ENCODE results near the gene PLA1A.

DNA sequence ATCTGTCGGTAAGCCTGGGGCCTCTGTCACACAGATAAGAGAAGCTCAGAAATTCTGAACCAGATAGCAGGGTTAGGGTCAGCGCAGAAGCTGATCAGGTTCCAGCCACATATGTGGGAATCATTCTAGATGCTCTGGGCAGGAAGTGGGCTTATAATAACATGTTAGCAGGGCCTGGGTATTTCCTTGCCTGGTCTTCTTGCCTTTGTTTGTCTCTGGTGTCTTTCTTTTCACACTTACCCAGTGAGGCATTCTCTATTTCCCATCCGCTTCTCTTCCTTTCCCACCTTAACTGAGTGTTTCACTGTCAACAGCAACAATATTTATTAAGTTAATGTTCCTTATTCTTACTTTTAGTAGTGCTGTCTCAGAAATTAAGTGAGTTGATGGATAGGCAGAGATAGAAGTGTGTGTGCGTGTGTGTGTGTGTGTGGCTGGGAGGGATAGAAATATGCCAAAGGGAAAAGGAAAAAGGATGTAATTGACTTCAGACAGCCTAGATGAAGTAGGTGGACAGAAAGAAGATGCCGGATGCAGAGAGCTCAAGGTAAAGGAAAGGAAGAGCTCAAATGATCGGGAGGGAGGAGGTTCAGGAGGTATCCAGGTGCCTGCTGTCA lies 2.0 kb downstream of the PLA1A start:
- TF ChIP-seq, protein P1, sequence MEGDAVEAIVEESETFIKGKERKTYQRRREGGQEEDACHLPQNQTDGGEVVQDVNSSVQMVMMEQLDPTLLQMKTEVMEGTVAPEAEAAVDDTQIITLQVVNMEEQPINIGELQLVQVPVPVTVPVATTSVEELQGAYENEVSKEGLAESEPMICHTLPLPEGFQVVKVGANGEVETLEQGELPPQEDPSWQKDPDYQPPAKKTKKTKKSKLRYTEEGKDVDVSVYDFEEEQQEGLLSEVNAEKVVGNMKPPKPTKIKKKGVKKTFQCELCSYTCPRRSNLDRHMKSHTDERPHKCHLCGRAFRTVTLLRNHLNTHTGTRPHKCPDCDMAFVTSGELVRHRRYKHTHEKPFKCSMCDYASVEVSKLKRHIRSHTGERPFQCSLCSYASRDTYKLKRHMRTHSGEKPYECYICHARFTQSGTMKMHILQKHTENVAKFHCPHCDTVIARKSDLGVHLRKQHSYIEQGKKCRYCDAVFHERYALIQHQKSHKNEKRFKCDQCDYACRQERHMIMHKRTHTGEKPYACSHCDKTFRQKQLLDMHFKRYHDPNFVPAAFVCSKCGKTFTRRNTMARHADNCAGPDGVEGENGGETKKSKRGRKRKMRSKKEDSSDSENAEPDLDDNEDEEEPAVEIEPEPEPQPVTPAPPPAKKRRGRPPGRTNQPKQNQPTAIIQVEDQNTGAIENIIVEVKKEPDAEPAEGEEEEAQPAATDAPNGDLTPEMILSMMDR (IDR thresholded peaks at IDR 0.05), result no peak
- TF ChIP-seq POLR2A (IDR thresholded peaks at IDR 0.05), result no peak

Data from Peyer's patch (tissue), 4 donors.